Hepatocyte (in vitro differentiated cells): ENCODE measurements around the gene ZNF394. TPM values are rescaled to one million over a fixed set of nuclear protein-coding genes. Genes with fewer than 3 reads are reported as not detected.

Source experiments
- DNase-seq: peaks from one replicate; pipeline ENCODE4 v3.0.0-alpha.2; 2016; ENCODE audit warnings: low spot score
- H2AFZ ChIP-seq: fragments of 200-600 bp; sonication (generic); 2 replicates; pipeline ENCODE4 v1.6.0; 2016; ENCODE audit warnings: antibody characterized with exemption, mild to moderate bottlenecking
- H3K27ac ChIP-seq: fragments of 200-600 bp; sonication (generic); 2 replicates; pipeline ENCODE4 v1.5.1; 2016; ENCODE audit warnings: mild to moderate bottlenecking
- H3K27me3 ChIP-seq: fragments of 200-600 bp; sonication (generic); 2 replicates; pipeline ENCODE4 v1.6.1; 2016
- H3K36me3 ChIP-seq: fragments of 200-600 bp; sonication (generic); replicated peaks from 2 replicates; pipeline ENCODE4 v1.5.1; 2016; ENCODE audit warnings: low read depth; ENCODE audit not compliant: insufficient read depth
- H3K4me1 ChIP-seq: fragments of 200-600 bp; sonication (generic); 2 replicates; pipeline ENCODE4 v1.5.1; 2016; ENCODE audit warnings: mild to moderate bottlenecking, moderate library complexity; ENCODE audit not compliant: insufficient read depth
- H3K4me2 ChIP-seq: fragments of 200-600 bp; sonication (generic); 2 replicates; pipeline ENCODE4 v1.6.0; 2016
- H3K4me3 ChIP-seq: fragments of 200-600 bp; sonication (generic); 2 replicates; pipeline ENCODE4 v1.5.1; 2016; ENCODE audit warnings: mild to moderate bottlenecking
- H3K79me2 ChIP-seq: fragments of 200-600 bp; sonication (generic); 2 replicates; pipeline ENCODE4 v1.6.0; 2017; ENCODE audit warnings: mild to moderate bottlenecking
- H3K9me2 ChIP-seq: fragments of 200-600 bp; sonication (generic); replicated peaks from 2 replicates; pipeline ENCODE4 v1.6.0; 2017; ENCODE audit warnings: mild to moderate bottlenecking; ENCODE audit not compliant: insufficient read depth
- H3K9me3 ChIP-seq: fragments of 200-600 bp; sonication (generic); 2 replicates; pipeline ENCODE4 v1.5.1; 2016; ENCODE audit warnings: low read depth, mild to moderate bottlenecking
- H4K20me1 ChIP-seq: fragments of 200-600 bp; sonication (generic); 2 replicates; pipeline ENCODE4 v1.6.0; 2016; ENCODE audit warnings: mild to moderate bottlenecking; ENCODE audit not compliant: insufficient read depth, poor library complexity, severe bottlenecking
- EZH2 ChIP-seq: fragments of 200-600 bp; sonication (generic); IDR thresholded peaks from 2 replicates; pipeline ENCODE4 v1.6.1; 2016; ENCODE audit warnings: antibody characterized with exemption, mild to moderate bottlenecking, borderline replicate concordance
- EZH2phosphoT487 ChIP-seq: fragments of 200-600 bp; sonication (generic); IDR thresholded peaks from one replicate; pipeline ENCODE4 v1.6.1; 2018; ENCODE audit warnings: antibody characterized with exemption, mild to moderate bottlenecking, low read depth, moderate library complexity; ENCODE audit not compliant: unreplicated experiment, severe bottlenecking
- WGBS: methylation state at CpG from one replicate; pipeline ENCODE4 v1.1.6; 2016; ENCODE audit warnings: low lambda C conversion rate; ENCODE audit errors: missing lambda C conversion rate; 5-methylcytosine and 5-hydroxymethylcytosine counted together
- polyA plus RNA-seq: library from polyadenylated mRNA; unstranded; fragments of >200 nt; fragmentation: Nextera tagmentation; extraction: Ambion mirVana; gene quantifications from 2 replicates; pipeline ENCODE4 v1.2.1, GENCODE V29; 2016
- total RNA-seq: library from RNA; depleted of rRNA; stranded (reverse); fragments of >200 nt; gene quantifications from 2 replicates; pipeline ENCODE4 v1.2.3, GENCODE V29; 2014
- TF ChIP-seq, protein P1 (sequence below): fragments of 200-600 bp; sonication (generic); IDR thresholded peaks from 2 replicates; pipeline ENCODE4 v1.5.1; 2016; ENCODE audit warnings: antibody characterized with exemption, mild to moderate bottlenecking; ENCODE audit not compliant: poor library complexity

The ZNF394 gene
- total and polyA plus RNA-seq, 2 experiments from 2014 or later = 18.4 to 19.4 TPM

- peaks cover 7% of the 10 kb centered on the region for H3K79me2 ChIP-seq
- H3K27me3 ChIP-seq = no peaks in the 10 kb centered on the region
- TF ChIP-seq EZH2phosphoT487 = no peak
- TF ChIP-seq, protein P1, sequence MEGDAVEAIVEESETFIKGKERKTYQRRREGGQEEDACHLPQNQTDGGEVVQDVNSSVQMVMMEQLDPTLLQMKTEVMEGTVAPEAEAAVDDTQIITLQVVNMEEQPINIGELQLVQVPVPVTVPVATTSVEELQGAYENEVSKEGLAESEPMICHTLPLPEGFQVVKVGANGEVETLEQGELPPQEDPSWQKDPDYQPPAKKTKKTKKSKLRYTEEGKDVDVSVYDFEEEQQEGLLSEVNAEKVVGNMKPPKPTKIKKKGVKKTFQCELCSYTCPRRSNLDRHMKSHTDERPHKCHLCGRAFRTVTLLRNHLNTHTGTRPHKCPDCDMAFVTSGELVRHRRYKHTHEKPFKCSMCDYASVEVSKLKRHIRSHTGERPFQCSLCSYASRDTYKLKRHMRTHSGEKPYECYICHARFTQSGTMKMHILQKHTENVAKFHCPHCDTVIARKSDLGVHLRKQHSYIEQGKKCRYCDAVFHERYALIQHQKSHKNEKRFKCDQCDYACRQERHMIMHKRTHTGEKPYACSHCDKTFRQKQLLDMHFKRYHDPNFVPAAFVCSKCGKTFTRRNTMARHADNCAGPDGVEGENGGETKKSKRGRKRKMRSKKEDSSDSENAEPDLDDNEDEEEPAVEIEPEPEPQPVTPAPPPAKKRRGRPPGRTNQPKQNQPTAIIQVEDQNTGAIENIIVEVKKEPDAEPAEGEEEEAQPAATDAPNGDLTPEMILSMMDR = no peak
- no peak for TF ChIP-seq EZH2
These were observed 47.0 kb downstream of the ZNF394 start for GRCh38 chr7:99453105-99453504.

GRCh38 chr7:99452541-99452940 is 47.5 kb downstream of the ZNF394 start:
- no peak overlapping the region for H3K4me2 ChIP-seq
- no peaks in the 10 kb centered on the region for H3K9me3 ChIP-seq
- no peaks in the 10 kb centered on the region for H3K4me1 ChIP-seq
- no peaks in the 10 kb centered on the region for H3K9me2 ChIP-seq
- TF ChIP-seq EZH2 (no peak), EZH2phosphoT487 (no peak)
- TF ChIP-seq, protein P1 = no peak
- no peak for DNase-seq
- H3K36me3 ChIP-seq = no peaks in the 10 kb centered on the region
- WGBS = 94% methylated on average over 13 of the region's 13 CpGs
- H3K27ac ChIP-seq = no peak overlapping the region
- H2AFZ ChIP-seq = no peak overlapping the region
- H3K79me2 ChIP-seq = peaks cover 6% of the 10 kb centered on the region
- no peaks in the 10 kb centered on the region for H4K20me1 ChIP-seq
- no peak overlapping the region for H3K4me3 ChIP-seq
- no peaks in the 10 kb centered on the region for H3K27me3 ChIP-seq

More at GRCh38 chr7:99453105-99453504, 47.0 kb downstream of the ZNF394 start:
- no peak for DNase-seq
- Histone ChIP-seq H3K9me3 (no peaks in the 10 kb centered on the region), H3K27ac (no peak overlapping the region), H2AFZ (no peak overlapping the region), H3K9me2 (no peaks in the 10 kb centered on the region), H3K4me2 (no peak overlapping the region), H4K20me1 (peaks cover 5% of the 10 kb centered on the region), H3K36me3 (no peaks in the 10 kb centered on the region), H3K4me3 (no peak overlapping the region), H3K4me1 (no peaks in the 10 kb centered on the region)
- 98% methylated on average over 11 of the region's 11 CpGs for WGBS

DNA sequence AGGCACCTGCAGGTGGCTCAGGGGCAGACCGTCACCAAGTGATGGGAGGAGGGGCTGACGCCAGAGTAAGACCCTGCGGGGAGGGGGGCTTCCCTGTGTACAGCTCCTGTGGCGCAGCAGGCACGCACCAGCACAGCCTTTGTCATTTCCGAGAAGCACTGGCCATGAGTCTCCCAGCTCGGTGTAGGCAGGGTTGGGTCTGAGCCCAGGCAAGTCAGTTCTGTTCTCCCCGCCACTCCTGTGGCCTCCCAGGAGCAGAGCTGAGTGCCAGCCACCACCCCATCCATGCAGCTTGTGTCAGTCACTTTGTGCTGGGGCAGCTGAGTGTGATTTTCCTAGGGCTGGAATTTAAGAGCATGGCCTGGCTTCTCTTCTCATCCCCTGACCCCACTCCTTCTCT is 48.1 kb downstream of the ZNF394 start:
- 89% methylated on average over 8 of the region's 8 CpGs for WGBS
- no peaks in the 10 kb centered on the region for H3K36me3 ChIP-seq
- H3K4me3 ChIP-seq = no peak overlapping the region

More for the DNA sequence above, 48.1 kb downstream of the ZNF394 start:
- Histone ChIP-seq H3K4me1 (no peaks in the 10 kb centered on the region), H3K9me3 (no peaks in the 10 kb centered on the region), H3K79me2 (peaks cover 6% of the 10 kb centered on the region), H3K9me2 (no peaks in the 10 kb centered on the region), H3K27ac (no peak overlapping the region), H4K20me1 (no peaks in the 10 kb centered on the region), H2AFZ (no peak overlapping the region), H3K4me2 (no peak overlapping the region), H3K27me3 (no peaks in the 10 kb centered on the region)
- DNase-seq = no peak
- TF ChIP-seq EZH2phosphoT487 = no peak
- no peak for TF ChIP-seq EZH2
- TF ChIP-seq, protein P1 = no peak
